Suprapubic skin (tissue), 4 donors: Measurements from ENCODE around the gene ELL.

Experiments used
- EP300 ChIP-seq: sonication (generic); formaldehyde crosslinking; IDR thresholded peaks from one replicate; pipeline ENCODE4 v1.6.1; 2017; ENCODE audit warnings: antibody characterized with exemption
- POLR2A ChIP-seq, 2 donors: fragments of 450-650 bp; IDR thresholded peaks; one replicate each; pipeline ENCODE4 v1.6.1; 2017; ENCODE audit warnings: antibody characterized with exemption in 2 of 2, mild to moderate bottlenecking in 2 of 2, moderate library complexity in 2 of 2
- POLR2AphosphoS5 ChIP-seq, 3 donors: sonication (generic); formaldehyde crosslinking; IDR thresholded peaks; one replicate each; pipeline ENCODE4 v1.6.1; 2017; ENCODE audit warnings: antibody characterized with exemption in 3 of 3
- TF ChIP-seq, protein P1 (sequence below), 2 donors: fragments of 200-600 bp in 1 of 2; fragments of 450-650 bp in 1 of 2; sonication (generic) in 1 of 2; IDR thresholded peaks; one replicate each; pipeline ENCODE4 v1.5.1; 2016 to 2019; ENCODE audit warnings: antibody characterized with exemption in 2 of 2, mild to moderate bottlenecking in 1 of 2, moderate library complexity in 1 of 2

DNA sequence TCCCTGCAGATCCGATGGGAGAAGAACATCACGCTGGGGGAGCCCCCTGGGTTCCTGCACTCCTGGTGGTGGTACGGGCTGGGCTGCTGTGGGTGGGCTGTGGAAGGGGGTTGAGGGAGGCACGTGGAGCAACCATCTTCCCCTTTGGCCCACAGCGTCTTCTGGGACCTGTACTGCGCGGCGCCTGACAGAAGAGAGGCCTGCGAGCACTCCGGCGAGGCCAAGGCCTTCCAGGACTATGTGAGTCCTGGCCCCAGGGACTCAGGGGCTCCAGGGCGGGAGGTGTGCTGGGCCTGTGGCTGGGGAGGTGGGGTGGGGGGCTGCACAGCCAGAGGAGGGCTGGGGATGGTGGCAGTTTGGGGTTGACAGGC, 94.1 kb downstream of the ELL start:
- TF ChIP-seq, protein P1, sequence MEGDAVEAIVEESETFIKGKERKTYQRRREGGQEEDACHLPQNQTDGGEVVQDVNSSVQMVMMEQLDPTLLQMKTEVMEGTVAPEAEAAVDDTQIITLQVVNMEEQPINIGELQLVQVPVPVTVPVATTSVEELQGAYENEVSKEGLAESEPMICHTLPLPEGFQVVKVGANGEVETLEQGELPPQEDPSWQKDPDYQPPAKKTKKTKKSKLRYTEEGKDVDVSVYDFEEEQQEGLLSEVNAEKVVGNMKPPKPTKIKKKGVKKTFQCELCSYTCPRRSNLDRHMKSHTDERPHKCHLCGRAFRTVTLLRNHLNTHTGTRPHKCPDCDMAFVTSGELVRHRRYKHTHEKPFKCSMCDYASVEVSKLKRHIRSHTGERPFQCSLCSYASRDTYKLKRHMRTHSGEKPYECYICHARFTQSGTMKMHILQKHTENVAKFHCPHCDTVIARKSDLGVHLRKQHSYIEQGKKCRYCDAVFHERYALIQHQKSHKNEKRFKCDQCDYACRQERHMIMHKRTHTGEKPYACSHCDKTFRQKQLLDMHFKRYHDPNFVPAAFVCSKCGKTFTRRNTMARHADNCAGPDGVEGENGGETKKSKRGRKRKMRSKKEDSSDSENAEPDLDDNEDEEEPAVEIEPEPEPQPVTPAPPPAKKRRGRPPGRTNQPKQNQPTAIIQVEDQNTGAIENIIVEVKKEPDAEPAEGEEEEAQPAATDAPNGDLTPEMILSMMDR (IDR thresholded peaks at IDR 0.05): no peak
- no peak for TF ChIP-seq POLR2A (IDR thresholded peaks at IDR 0.05)
- no peak for TF ChIP-seq EP300
- TF ChIP-seq POLR2AphosphoS5 (IDR thresholded peaks at IDR 0.05): no peak
